ENCODE data around the gene HAUS7.

- no peak for TF ChIP-seq EP300 (conservative IDR thresholded peaks at IDR 0.05; ENCODE audit: poor library complexity, severe bottlenecking)
- no peak for TF ChIP-seq MXI1 (conservative IDR thresholded peaks at IDR 0.05; ENCODE audit: poor library complexity, severe bottlenecking)
Observed at GRCh38 chrX:153440556-153441135, 29.7 kb downstream of the HAUS7 start.

All from neural cell (in vitro differentiated cells).